ENCODE measurements around the gene RNU6-1. TPM values are rescaled to one million over a fixed set of nuclear protein-coding genes. Genes with fewer than 3 reads are reported as not detected.
A peak's percentile ranks its signal among the peaks of the same experiment; 100 is the strongest.

The RNU6-1 gene
- polyA plus RNA-seq, 4 donors = not detected

DNA sequence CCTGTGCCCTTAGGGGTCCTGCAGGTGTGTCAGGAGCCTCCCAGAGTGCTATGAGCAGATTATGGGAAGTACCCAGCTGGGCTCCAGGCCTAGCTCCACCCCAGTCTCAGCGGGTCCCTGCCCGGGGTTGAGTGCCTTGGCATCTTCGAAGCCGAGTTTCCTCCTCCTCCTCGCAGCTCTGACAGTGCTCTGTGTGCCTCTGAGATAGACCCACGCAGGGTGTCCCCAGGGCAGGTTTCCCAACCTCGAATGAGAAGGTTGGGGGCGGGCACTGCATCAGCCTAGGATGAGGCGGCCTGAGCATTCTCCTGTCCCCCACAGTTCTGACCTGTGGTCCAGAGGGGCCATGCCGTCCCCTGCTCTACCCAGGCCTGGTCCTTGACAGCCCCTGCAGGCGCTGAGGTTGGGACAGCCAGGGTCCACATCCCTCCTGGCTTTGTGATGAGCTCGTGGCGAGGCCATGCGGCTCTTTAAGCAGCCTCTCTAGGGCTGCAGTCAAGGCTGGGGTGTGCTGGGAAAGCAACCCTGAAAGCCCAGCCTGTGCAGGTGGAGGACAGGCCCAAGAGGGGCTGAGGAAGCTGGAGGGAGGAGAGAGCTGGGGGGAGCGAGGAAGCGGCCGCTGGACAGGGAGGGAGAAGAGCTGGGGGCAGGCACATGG lies 34.7 kb downstream of the RNU6-1 start:
- DNase-seq (ENCODE audit: low read depth in 4 of 4, low spot score in 3 of 4) = no peak

DNA sequence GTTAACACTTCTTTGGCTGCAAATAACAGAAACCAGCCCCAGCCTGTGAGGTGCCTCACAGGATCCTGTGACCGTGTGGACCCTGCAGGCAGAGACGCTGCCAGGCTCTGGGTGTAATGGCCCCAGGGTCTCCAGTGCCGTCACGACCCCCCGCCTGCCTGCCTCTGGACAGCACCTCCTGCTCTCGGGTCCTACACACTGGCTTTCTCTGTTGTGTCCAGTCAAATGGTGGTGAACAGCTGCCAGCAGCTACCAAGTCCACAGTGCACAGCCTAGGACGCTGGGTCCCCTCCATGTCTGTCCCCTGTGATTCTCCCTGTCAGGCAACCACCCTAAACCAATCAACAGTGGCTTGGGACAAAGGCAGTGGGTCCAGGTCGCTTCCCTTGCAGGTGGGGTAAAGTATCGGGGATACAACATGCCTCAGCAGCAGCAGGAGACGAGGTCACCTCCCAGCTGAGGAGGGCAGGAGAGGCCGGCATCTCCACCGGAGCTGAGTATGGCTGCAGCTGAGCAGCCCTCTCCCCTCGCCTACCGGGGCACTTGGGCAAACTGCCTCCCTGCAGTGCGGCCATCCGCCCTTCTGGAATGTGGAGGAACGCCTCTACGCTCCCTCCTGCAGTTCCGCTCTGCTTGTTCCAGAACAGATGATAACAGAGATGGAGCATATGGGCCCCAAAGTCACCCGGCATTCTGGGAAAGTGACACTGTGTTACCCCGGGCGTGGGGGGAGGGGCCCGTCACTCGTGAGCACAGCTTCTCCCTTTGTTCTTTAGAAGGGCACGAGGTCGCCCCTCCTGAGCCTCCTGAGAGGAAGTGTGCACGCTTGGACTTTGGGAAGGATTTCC lies 35.6 kb downstream of the RNU6-1 start:
- DNase-seq (ENCODE audit: low read depth in 4 of 4, low spot score in 3 of 4) = no peak

DNA sequence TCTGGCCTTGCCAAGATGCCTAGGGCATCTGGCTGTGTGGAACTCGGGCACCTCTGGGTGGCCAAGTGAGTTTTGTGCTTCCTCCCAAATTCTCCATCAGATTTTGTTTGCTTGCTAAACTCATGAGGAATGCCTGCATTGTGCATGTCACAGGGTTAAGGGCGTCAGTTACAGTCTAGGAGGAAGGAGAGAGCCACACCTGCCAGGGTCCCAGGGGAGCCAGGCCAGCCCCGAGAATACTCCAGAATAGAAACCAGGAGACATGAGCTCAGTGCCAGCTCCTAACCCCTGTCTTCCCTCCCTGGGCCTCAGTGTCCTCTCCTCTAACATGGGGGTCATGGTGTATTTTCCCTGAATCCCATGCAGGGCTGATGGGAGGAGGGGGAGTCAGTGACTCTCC lies 36.5 kb downstream of the RNU6-1 start:
- DNase-seq (ENCODE audit: low read depth in 4 of 4, low spot score in 3 of 4) = no peak

DNA sequence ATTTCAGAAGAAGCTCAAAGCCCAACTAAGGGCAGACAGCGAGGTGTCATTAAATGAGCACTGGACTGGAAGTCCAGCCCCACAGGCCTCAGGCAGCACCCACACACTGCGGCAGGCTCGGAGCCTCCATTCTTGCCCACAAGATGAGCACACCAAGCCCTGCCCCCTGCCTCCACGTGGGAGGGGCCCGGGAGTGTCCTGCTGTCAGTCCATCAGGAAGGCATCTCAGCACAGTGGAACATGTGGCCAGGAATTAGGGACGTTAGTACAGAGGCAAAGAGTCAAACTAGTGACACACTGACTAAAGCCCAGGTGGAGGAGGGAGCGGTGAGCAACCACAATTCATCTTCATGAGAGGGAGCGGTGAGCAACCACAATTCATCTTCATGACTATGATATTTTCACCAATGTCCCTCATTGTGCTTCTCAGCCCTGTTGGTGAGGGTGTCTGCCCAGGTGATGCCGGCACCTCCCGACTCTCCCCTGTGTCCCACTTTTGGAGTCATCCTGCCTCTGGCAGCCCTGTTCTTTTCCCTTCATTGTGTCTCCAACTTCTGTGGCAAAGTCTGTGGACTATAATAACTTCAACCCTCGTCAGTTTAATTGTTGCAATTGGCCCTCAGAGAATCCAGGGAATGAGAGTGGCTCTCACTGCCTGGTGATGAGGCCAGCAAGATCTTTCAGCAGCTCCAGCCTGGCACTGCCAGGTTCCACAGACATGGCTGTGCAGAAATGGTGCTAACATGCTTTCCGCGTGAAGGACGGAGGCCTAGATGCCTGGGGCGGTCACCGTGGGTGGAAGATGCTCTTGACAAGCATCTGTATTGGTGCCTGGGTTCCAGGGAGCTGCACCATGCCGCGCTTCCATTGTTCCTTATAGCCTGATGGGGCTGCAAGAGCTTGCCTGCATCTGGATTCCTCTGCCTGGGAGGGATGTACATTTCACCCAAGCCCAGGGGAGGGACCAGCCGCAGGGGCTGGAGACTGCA lies 37.6 kb downstream of the RNU6-1 start:
- DNase-seq (ENCODE audit: low read depth in 4 of 4, low spot score in 3 of 4) = no peak

DNA sequence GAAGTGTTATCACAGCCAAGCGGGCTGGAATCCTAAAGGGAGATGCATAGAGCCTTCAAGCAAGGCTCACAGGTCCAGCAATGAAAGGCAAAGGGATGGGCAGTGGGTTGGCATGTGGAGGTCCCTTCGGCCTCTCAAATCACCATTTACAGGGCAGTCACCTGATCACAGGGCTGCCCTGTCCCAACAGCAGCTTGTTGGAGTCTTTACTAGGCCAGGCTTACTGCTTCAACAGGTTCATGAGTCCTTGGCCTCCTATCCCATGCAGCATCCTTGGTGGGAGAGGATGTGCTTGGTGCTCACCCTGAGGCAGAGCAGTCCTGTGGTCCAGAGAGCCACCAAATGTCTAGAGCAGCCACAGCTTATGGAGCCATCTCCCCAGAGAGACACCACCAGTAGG lies 38.7 kb downstream of the RNU6-1 start:
- no peak for DNase-seq (ENCODE audit: low read depth in 4 of 4, low spot score in 3 of 4)

DNA sequence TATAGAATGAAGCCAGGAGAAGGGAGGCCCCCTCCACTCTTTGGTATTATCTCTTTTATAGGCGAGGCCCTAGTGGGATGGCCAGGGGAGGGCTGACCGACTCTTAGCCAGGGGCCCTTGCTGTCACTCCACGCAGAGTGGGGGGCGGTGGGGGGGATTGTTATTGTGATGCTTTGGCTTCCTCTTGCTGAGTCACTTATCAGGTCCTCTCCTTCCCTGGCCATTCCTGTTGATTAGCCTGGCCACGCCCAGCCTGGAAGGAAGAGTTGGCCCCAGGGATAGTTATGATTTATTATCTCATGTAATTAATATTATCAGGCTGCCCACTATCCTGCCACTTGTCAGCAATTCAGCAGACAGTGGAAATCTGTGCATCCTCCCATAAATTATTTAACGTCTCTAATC lies 40.0 kb downstream of the RNU6-1 start:
- DNase-seq (ENCODE audit: low read depth in 4 of 4, low spot score in 3 of 4) = no peak

DNA sequence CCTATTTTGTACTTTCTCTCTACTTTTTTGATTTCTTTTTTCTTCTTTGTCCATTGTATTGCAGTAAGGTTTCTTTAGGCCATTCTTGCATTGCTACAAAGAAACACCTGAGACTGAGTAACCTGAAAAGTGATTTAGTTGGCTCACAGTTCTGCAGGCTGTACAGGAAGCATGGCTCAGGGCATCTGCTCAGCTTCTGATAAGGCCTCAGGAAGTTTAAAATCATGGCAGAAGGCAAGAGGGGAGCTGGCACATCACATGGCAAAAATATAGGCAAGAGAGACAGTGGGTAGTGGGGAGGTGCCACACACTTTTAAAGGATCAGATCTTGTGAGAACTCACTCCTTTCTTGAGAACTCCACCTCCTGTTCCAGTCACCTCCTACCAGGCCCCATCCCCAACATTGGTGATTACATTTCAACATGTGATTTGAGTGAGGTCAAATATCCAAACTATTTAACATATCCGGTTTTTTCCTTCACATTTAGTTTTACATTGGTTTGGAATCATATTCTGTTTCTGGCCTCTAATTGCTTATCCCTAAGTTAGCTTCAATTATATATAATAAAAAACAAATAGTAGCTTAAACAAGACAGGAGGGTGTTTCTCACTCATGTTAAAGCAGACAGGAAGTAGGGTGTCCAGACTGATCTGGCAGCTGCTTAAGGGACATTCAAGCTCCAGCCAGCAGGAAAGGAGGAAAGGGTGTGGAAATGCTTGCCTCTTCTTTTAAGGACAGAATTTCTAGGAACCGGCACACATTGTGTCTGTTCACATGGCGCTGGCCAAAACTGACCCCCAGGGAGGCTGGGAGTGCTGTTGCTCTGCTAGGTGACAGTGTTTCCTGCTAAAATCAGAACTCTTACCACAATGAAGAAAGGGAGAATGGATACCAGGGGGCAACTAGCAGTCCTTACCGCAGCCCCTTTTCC lies 43.4 kb downstream of the RNU6-1 start:
- DNase-seq (ENCODE audit: low read depth in 4 of 4, low spot score in 3 of 4) = no peak

DNA sequence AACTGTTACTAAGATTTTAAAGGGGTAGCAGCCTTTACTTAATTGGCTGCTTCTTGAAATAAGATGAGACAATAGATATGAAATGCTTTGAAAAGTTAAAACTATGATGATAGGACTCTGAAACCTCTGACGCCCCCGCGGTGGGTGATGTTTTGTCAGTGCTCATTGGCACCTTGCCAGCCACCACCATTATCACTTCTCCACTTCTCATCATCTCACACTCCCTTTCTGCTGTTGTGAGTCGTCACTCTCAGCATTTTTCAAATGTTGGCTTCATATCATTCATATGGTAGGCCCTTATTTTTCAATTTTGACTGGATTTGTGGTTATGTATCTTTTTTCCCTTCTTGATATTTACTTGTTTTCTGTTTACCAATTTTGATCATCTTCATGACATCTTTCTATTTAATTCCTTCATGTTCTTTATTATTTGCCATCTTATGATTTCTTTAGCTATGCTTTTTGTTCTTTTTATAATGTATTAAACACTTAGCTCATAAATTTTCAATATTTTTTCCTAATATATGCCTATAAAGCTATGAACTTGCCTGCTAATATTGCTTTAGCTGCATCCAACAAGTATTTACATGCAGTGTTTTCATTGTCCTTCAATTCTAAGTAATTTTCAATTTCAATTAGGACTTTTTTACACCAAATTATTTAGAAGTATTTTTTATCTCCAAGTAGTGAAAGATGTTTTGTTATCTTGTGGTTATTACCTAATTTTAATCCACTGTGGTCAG lies 44.8 kb downstream of the RNU6-1 start:
- no peak for DNase-seq (ENCODE audit: low read depth in 4 of 4, low spot score in 3 of 4)

DNA sequence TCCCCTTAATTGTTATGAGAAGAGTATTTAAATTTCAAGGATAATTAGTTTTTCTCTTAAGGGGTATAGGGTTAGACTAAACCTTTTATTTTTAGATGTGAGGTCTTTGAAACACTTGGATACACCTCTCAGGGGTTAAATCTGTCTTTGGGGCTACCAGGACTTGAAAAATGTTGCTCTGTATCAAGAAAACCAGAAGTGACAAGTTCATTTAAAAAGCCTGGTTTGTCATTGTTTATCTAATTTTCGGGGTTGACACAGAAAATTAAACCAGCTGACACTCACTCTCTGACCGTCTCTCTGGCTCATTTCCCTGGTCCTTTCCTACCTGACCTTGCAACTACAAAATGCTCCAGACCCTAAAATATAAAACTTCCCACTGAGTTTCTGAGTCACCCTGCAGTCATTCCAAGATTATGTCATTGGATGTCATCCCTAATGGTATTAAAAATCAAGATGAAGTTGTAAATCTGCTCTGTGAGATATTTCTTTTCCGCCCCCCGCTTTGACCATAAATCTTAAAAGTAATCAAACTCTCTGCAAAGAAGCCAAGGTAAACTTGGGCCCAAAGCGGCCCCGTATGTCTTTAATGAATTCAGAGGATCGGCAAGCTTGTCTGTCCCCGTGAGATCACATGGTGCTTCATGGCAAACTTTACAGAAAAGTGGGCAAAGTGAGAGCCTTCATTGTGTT lies 47.4 kb downstream of the RNU6-1 start:
- peak in 1 of 4 donors; percentile 33 for DNase-seq (ENCODE audit: low read depth in 4 of 4, low spot score in 3 of 4)

DNA sequence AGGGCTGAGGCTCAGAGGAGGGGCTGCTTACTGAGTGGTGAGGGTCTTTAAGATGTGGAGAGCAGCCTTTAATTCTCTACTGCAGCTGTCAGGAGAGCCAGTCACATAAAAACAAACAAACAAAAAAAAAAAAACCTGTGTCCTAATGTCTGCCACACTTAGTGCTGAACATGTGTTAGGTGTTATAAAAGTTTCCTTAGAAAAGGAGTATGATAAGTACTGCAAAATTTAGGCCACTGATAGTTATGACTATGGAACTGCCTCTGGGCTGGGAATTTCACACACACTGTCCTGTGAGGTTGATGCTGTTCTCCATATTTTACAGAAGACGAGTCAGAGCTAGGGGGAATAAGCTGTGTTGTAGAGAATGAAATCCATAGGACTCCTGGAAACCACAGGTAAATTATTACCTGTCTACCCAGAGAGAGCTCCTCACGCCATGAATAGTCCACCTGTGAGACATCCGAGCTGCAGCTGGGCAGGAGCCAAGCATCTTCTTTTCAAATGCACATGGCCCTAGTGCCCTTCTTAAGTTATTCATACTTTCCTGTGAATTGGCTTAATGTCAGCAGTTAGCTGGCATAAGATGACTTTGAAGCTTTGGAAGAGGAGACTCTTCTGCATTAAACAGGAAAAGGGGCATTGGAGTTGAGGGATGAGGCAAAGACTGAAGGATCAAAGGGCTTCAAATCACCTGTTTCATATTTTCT lies 49.1 kb downstream of the RNU6-1 start:
- no peak for DNase-seq (ENCODE audit: low read depth in 4 of 4, low spot score in 3 of 4)

Other genes starting within 250 kb of the RNU6-1 start
- gene SKOR1, start 14.5 kb downstream of the RNU6-1 start, polyA plus RNA-seq (ENCODE audit: insufficient read length in 4 of 4) = under 1 TPM; 0.20 to 0.51 (median 0.45) TPM
- 10 to 100 TPM; 40.5 to 50.8 (median 49.1) TPM for gene PIAS1, start 214.3 kb upstream of the RNU6-1 start, polyA plus RNA-seq (ENCODE audit: insufficient read length in 4 of 4)

All from right renal pelvis (tissue), 4 donors.